Left renal cortex interstitium (tissue), 4 donors: ENCODE measurements around the gene DPP6. TPM values are rescaled to one million over a fixed set of nuclear protein-coding genes. Genes with fewer than 3 reads are reported as not detected.

Source experiments
- DNase-seq, 4 donors: peaks; one replicate each; pipeline ENCODE4 v3.0.0-alpha.2; 2013; ENCODE audit warnings: low read depth in 4 of 4, low spot score in 2 of 4, missing footprints in 1 of 4
- polyA plus RNA-seq, 4 donors: library from polyadenylated mRNA; unstranded; fragments of 120-200 nt; gene quantifications; one replicate each; pipeline ENCODE4 v1.2.1, GENCODE V29; 2013; ENCODE audit not compliant: insufficient read length in 4 of 4

DPP6 gene
- polyA plus RNA-seq, 4 donors: 44.0 to 60.4 (median 52.3) TPM

- DNase-seq: no peak
Measured at GRCh38 chr7:154840086-154840485, 787.9 kb downstream of the DPP6 start.

DNA sequence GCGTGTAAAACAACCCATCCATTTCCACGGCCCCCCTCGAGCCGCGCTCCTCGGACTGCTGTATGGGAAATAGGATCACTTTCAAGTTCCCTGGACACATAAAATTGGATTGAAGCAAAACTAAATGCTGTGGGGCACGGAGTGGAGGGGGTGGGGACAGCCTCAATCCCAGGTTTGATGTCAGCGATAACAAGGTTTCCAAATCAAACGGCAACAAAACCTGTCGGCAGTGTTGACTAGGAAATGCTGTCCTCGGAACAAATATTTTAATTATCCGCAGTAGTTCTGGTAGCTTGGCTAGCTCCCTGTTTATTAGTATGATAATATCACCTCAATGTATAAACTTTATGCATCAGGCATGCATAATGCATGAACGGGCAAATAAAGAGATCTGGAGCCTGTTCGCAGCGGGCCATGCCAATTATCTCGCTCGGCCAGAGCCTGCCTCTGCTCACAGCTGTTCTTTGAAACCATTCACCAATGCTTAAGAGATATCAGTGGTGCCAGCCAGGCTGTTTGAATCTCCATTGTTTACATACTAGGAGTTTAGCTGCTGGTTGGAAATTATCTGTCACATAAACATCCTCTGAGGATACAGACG is 789.6 kb downstream of the DPP6 start:
- DNase-seq: no peak

DNA sequence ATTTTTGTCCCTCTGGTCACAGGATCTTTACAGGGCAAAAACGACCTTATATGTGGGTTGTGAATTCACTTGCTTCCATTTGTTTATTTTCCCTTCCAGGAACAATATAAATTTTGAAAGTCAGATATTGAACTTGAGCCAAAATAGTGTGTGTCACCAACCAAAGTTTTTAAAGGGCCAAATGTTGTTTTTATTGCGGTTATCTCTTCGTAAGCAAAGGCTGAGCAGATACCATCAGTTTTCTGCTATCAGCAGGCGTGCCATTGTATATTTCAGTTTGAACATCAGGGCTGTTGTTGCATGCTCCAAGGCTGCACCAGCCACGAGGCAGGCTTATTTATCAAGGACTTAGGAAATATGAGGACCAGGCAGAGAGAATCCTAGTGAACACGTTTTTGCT is 790.4 kb downstream of the DPP6 start:
- no peak for DNase-seq

GRCh38 chr7:154843670-154844237 is 791.6 kb downstream of the DPP6 start:
- DNase-seq: no peak

DNA sequence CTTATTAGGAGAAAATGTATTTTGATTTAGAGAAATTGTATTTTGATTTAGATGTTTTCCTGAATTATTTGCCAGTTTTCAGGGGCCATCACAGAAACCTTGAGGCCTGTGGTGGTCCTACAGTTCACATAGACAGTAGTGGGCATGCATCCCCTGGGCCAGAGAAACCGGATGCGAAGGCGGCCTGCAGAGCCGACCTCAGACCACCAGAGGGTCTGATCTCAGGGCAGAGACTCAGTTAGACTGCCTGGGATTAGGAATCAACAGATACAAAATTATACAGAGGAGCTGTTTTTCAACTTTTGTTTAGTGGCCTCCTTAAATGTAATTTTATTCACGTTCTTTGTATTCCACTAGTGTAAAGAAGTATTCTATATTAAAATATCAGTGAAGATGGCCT is 792.3 kb downstream of the DPP6 start:
- DNase-seq: no peak

- DNase-seq: no peak
Measured at GRCh38 chr7:154844955-154845354, 792.8 kb downstream of the DPP6 start.

- no peak for DNase-seq
Measured at GRCh38 chr7:154848464-154848863, 796.3 kb downstream of the DPP6 start.

GRCh38 chr7:154852205-154852604 is 800.0 kb downstream of the DPP6 start:
- DNase-seq: no peak

- DNase-seq: no peak
Measured at GRCh38 chr7:154853063-154853726, 801.0 kb downstream of the DPP6 start.

GRCh38 chr7:154853727-154854095 is 801.5 kb downstream of the DPP6 start:
- no peak for DNase-seq

DNA sequence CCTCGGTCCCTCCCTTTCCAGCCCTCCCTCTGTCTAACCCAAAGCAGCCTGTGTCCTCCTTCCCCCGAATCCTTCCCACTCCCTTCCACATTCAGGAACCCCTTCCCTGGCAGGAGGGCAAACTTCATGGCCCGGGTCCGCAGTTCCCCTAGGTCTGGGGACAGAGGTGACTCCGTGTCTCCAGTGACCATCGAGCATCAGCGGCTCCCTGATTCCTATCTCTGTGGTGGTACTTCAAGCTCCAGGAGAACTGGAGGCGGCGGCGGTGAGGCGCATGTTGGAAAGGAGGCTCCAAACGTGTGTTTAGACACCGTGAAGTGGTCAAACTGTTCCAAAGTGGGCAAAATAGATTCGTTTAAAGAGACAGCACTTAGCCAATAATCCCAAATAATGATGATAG is 802.6 kb downstream of the DPP6 start:
- DNase-seq: no peak

DNA sequence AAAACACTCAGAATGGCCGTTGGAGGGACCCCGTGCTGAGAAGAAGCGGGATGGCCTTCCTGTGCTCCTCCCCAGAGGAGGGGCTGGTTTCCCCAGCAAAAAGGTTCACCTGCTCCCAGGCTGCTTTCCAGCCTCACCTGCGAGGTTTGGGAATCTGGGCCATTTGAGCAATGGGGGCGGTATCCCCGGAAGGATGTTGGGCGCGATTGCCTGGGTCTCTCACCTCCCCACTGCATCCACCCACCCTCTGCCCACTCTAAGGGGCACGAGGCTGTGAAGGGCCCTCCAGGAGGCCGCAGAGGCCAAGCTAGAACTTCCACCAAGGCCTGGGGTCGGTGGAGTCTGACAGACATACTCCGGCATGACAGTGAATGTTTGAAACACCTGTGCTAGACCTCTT is 803.2 kb downstream of the DPP6 start:
- no peak for DNase-seq

DNA sequence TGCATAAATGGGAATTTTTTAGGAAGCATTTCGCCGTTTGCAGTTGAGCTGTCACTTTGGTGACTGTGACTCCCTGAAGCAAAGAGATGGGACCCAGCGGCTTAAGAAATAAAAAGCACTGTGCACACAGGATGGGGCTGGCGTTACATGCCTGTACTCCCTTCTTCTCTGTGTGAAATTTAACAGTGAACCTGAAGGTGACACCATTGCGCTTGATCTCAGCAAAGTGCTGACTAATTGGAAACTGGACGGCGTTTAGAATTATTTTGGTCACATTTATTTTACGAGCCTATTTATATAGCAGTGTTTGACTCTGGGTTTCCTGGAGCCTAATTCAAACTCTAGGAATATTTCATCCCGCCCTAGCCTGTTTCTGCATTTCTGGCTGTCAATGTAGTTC is 804.5 kb downstream of the DPP6 start:
- DNase-seq: no peak

DNA sequence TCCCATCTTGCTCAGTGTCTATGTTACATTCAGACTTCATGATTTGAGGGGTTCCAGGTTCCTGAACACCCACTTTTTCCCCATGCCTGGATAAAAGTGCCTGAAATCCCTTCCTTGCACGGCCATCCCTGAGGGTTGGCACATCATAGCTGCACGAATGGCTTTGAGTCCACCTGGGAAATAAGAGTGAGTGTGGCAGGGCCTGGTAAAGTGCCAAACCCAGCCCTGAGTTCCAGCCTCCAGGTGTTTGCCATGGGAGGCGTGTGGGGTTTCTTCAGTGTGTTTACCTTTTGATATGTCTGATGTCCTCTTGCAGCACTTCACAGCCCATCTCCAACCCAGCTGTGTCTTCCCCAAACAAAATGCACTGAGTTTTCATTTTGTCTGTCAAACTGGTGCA is 805.0 kb downstream of the DPP6 start:
- DNase-seq: no peak

DNA sequence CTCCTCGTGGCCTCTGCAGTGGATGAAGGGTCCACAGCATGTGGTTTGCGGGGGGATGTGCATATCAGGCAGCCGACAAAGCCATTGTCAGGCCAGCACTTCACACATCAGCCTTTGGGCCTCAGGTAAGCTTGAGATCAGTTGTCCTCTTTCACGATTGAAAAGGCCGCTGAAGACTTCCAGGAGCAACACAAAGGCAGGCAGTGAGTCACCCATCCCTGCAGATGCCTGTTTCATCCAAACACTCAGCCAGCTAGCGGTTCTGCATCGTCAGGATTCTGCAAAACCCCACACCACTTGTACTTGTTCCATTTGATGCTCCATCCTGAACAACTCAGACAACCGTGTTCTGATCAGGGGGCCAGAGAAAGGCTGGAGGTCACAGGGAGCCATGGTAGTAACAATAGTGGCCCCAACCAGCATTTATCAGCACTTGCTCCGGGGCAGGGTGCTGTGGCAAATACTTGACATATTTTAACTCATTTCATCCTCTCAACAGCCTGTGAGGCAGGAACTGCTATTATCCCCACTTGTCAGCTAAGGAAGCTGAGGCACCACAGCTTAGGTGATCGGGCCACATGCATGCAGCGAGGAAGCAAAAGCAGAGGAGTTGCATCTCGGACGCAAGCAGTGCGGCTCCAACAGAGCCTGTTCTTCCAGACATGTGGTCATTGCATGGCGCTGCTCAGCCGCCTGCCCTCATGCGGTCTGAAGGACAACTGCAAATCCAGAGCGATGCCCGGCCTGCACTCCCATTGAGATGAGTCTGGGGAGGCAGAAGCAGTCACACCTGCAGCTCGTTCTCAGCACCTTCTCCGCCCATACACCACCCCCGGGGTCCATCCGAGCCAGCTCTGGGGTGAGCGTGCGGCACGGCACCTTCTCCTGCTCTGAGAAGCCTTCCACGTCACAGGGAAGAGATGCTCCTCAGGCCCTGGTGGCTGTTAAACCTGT is 805.8 kb downstream of the DPP6 start:
- DNase-seq: no peak

GRCh38 chr7:154858836-154859537 is 806.8 kb downstream of the DPP6 start:
- no peak for DNase-seq

- DNase-seq: no peak
Measured at GRCh38 chr7:154859747-154860620, 807.8 kb downstream of the DPP6 start.

- DNase-seq: no peak
Measured at GRCh38 chr7:154860621-154861375, 808.6 kb downstream of the DPP6 start.

- DNase-seq: no peak
Measured at GRCh38 chr7:154861589-154861988, 809.4 kb downstream of the DPP6 start.
